ENCODE data around the gene KRTAP5-1.

KRTAP5-1 gene

DNA sequence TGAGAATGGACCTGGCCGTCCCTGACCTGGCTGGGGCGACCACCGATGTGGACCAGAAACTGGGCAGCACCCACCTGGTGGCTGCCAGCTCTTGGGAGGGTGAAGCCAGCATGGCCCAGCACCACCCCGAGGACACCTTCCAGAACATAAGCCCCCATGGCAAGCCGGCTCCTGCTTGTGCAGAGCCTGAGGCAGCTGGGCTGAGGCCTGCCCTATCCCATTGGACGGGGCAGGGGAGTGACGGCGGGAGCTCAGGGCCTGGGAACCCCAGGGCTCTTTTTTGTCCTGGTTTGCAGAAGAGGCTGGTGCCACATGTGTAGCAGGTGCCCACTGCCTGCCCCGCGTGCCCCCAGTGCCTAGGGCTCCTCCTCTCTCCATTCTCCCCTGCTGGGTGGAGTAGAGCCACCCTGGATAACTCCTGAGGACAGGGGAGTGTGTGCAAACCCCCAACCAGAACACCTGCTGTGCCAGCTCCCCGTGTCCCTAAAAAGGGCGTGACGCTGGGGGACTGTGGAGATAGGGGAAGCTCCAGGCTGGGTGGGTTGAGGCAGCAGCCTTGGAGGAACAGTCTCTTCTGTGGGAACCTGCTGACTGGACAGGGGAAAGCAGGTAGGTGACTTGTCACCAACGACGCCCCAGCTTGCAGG is 25.0 kb downstream of the KRTAP5-1 start:
- Histone ChIP-seq H3K27ac (no peak overlapping the region), H3K27me3 (replicated peaks) (no peaks in the 10 kb centered on the region), H3K36me3 (replicated peaks) (peaks cover 5% of the 10 kb centered on the region), H3K4me3 (ENCODE audit: low read depth, low read length) (no peak overlapping the region)
- TF ChIP-seq, protein P1, sequence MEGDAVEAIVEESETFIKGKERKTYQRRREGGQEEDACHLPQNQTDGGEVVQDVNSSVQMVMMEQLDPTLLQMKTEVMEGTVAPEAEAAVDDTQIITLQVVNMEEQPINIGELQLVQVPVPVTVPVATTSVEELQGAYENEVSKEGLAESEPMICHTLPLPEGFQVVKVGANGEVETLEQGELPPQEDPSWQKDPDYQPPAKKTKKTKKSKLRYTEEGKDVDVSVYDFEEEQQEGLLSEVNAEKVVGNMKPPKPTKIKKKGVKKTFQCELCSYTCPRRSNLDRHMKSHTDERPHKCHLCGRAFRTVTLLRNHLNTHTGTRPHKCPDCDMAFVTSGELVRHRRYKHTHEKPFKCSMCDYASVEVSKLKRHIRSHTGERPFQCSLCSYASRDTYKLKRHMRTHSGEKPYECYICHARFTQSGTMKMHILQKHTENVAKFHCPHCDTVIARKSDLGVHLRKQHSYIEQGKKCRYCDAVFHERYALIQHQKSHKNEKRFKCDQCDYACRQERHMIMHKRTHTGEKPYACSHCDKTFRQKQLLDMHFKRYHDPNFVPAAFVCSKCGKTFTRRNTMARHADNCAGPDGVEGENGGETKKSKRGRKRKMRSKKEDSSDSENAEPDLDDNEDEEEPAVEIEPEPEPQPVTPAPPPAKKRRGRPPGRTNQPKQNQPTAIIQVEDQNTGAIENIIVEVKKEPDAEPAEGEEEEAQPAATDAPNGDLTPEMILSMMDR (IDR thresholded peaks at IDR 0.05; ENCODE audit: low read depth, low read length, missing control alignments) = no peak
- DNase-seq = no peak
- in situ Hi-C loops (cut with HindIII; ENCODE audit: low pct_ligation_motif_present, low sequenced_read_pairs) = no loop called here

DNA sequence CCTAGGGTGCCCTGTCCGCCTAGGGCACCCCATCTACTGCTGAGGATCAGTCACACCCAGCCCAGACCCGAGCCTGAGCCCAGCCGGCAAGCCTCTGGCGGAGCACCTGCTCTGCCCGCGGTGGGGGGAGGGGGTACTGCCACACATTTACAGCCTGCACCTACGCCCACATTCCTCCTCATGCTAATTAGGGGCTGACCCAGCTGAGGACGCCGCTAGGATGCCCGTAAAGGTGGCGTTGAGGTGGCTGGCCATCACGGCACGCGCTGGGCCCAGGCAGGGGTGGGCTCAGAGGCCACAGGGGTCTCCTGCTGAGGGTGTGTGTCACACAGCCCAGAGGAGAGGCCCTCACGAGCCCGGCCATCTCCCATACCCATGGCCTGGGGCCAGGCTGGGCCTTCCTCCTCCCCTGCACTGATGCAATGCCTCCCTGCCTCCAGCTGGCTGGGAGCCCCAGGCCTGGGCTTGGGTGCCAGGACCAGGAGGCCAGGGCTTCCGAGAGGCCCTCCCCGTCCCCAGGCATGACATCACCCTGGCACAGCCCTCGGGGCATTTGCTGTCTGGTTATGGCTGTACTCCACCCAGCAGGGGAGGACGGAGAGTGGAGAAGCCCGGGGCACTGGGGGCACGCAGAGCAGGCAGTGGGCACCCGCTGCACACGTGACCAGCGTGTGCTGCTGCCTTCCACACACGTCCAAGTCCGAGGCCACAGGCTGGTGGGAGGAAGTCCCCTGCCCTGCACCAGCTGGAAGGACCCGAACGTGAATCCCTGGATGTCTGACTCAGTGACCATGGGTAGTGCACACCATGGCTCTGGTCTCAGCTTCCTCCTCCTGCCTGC is 25.8 kb downstream of the KRTAP5-1 start:
- no peak overlapping the region for H3K27ac ChIP-seq
- no peak for DNase-seq
- no peak overlapping the region for H3K4me3 ChIP-seq (ENCODE audit: low read depth, low read length)
- peaks cover 5% of the 10 kb centered on the region for H3K36me3 ChIP-seq (replicated peaks)
- H3K27me3 ChIP-seq (replicated peaks) = no peaks in the 10 kb centered on the region
- TF ChIP-seq, protein P1 (IDR thresholded peaks at IDR 0.05; ENCODE audit: low read depth, low read length, missing control alignments) = no peak
- in situ Hi-C loops (cut with HindIII; ENCODE audit: low pct_ligation_motif_present, low sequenced_read_pairs) = no loop called here

DNA sequence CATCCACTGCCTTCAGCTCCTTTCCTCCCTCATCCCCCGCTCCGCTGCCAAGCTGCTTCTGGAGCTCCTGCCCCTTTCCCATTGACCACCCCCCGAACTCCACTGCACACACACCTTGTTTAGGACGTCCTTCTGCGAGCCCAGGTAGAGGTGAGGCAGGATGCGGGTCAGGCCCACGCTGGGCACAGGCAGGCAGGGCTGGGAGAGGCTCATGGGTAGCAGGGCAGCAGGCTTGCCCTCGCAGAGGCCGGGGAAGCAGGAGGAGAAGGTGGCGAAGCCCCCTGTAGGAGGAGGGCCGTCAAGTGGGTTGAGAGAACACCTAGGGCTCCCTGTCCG is 26.3 kb downstream of the KRTAP5-1 start:
- in situ Hi-C loops (cut with HindIII; ENCODE audit: low pct_ligation_motif_present, low sequenced_read_pairs) = no loop called here
- Histone ChIP-seq H3K27me3 (replicated peaks) (no peaks in the 10 kb centered on the region), H3K36me3 (replicated peaks) (peaks cover 5% of the 10 kb centered on the region), H3K4me3 (ENCODE audit: low read depth, low read length) (no peak overlapping the region), H3K27ac (no peak overlapping the region)
- DNase-seq = no peak
- TF ChIP-seq, protein P1 (IDR thresholded peaks at IDR 0.05; ENCODE audit: low read depth, low read length, missing control alignments) = no peak

DNA sequence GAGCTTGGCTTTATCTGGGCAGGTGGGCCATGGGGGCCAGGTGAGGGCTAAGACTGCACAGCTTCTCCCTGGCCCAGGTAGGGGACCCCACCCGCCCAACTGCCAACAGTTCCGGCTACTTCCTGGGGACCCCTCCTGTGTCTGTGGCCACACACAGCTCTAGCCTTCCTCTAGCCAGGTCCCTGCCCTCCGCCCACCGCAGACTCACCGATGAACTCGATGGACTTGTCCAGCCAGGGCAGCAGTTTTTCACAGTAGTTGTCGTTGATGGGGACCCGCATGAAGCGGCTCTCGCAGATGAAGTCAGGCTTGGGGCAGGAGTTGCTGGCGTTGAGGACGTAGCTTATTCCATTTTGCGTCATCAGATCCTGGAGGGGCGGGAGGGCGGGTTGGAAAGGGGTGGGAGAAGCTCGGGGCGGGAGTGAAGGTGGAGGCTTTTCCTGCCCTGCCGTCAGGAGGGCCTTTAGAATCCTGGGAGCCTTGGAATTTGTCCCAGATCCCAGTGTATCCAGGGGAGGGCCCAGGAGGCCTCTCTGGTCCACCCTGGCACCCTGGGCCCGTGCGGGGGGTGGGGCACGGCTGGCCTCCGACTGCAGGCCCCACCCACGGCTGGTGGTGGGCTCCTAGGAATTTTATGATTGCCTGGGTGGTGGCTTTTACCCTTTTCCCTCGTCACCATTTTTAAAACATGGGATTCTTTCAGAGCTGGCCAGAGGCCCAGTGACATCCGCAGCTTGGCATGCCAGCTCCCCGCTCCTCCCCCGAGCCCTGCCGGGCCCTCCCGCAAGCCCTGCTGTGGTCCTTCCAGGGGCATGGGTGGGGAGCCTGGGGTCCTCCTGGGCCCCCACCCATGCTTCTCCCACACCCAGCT is 26.9 kb downstream of the KRTAP5-1 start:
- in situ Hi-C loops (cut with HindIII; ENCODE audit: low pct_ligation_motif_present, low sequenced_read_pairs) = no loop called here
- peak; percentile 35 for DNase-seq
- H3K36me3 ChIP-seq (replicated peaks) = peaks cover 5% of the 10 kb centered on the region
- H3K27ac ChIP-seq = no peak overlapping the region
- no peak overlapping the region for H3K4me3 ChIP-seq (ENCODE audit: low read depth, low read length)
- TF ChIP-seq, protein P1 (IDR thresholded peaks at IDR 0.05; ENCODE audit: low read depth, low read length, missing control alignments) = no peak
- H3K27me3 ChIP-seq (replicated peaks) = no peaks in the 10 kb centered on the region

DNA sequence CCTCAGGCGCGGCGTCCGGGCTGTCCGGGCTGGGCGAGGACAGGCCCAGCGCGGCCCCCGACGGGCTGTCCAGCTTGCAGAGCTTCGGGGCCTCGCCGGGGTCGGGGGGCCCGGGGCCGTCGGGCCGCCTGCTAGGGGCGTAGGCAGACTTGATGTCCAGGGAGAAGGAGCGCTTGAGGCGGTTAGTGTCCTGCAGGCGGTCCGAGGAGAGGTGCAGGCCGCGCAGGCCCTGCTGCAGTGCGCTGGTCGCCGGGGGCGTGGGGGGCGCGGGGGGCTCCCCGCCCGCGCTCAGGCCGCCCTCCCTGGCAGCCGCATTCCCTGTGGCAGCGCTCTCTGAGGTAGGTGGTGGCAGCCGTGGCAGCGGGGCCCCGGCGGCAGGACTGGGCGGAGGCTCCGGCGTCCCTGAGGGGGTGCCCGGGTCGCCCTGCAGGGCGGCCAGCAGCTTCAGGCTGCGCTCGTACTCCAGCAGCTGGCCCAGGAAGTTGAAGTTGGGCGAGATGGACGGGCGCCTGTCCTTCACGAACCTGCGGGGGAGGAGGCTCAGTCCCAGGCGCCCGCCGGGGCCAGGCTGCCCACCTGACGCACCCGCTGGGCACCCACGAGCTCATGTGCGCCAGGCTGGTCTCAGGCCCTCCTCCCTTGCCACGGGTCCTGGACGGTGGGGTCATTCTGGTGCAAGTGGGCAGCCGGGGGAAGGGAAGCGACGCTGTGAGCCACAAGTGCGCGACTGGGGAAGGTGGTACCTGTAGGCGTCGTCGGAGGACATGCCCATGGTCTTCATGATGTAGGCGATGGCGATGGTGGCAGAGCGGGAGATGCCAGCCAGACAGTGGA is 27.8 kb downstream of the KRTAP5-1 start:
- in situ Hi-C loops (cut with HindIII; ENCODE audit: low pct_ligation_motif_present, low sequenced_read_pairs) = no loop called here
- H3K4me3 ChIP-seq (ENCODE audit: low read depth, low read length) = no peak overlapping the region
- TF ChIP-seq, protein P1 (IDR thresholded peaks at IDR 0.05; ENCODE audit: low read depth, low read length, missing control alignments) = no peak
- H3K36me3 ChIP-seq (replicated peaks) = peaks cover 5% of the 10 kb centered on the region
- H3K27me3 ChIP-seq (replicated peaks) = no peaks in the 10 kb centered on the region
- no peak overlapping the region for H3K27ac ChIP-seq
- no peak for DNase-seq
